ENCODE measurements around the gene ATP6V0E1. TPM values are rescaled to one million over a fixed set of nuclear protein-coding genes. Genes with fewer than 3 reads are reported as not detected.

ATP6V0E1 gene
- total RNA-seq, 1 donor from 2014 or later: 272 TPM

- peak; percentile 56 for TF ChIP-seq CTCF (IDR thresholded peaks at IDR 0.05)
- Mint-ChIP-seq H3K4me3 (ENCODE audit: unreplicated experiment) (peak overlapping the region; percentile 93), H3K4me1 (ENCODE audit: low read depth) (peaks cover 25% of the 10 kb centered on the region), H3K27me3 (ENCODE audit: low read depth) (no peaks in the 10 kb centered on the region), H3K9me3 (ENCODE audit: low read depth) (no peaks in the 10 kb centered on the region), H3K27ac (ENCODE audit: unreplicated experiment) (peak overlapping the region; percentile 97), H3K36me3 (ENCODE audit: low read depth) (no peaks in the 10 kb centered on the region)
- peak; percentile 99 for DNase-seq (ENCODE audit: low spot score)
Observed at GRCh38 chr5:173057062-173057924, 73.7 kb downstream of the ATP6V0E1 start.

GRCh38 chr5:173062141-173062540 is 78.6 kb downstream of the ATP6V0E1 start:
- H3K36me3 Mint-ChIP-seq (ENCODE audit: low read depth): no peaks in the 10 kb centered on the region
- H3K27me3 Mint-ChIP-seq (ENCODE audit: low read depth): no peaks in the 10 kb centered on the region
- H3K9me3 Mint-ChIP-seq (ENCODE audit: low read depth): no peaks in the 10 kb centered on the region
- no peak overlapping the region for H3K4me3 Mint-ChIP-seq (ENCODE audit: unreplicated experiment)
- no peak for TF ChIP-seq CTCF (IDR thresholded peaks at IDR 0.05)
- no peak for DNase-seq (ENCODE audit: low spot score)
- H3K27ac Mint-ChIP-seq (ENCODE audit: unreplicated experiment): no peak overlapping the region
- H3K4me1 Mint-ChIP-seq (ENCODE audit: low read depth): peaks cover 16% of the 10 kb centered on the region

DNA sequence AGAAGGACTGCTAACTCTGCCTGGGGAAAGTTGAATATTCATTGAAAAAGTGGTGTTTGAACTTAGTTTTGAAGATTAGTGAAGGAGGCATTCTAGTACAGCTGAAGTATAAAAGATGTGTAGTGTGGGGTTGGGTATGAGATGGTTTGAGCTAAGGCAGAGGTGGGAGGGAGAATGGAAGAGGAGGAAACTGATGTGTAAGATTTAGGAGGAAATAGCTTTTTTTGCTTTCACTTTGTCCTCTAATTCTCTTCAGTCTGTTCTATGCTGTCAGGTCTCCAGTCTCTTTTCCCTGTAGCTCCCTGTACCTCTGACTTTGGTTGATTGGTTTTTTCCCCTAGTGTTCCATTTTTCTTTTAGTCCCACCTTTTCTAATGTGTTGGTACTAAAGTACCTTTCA is 81.6 kb downstream of the ATP6V0E1 start:
- no peak overlapping the region for H3K4me3 Mint-ChIP-seq (ENCODE audit: unreplicated experiment)
- H3K9me3 Mint-ChIP-seq (ENCODE audit: low read depth): no peaks in the 10 kb centered on the region
- no peak overlapping the region for H3K27ac Mint-ChIP-seq (ENCODE audit: unreplicated experiment)
- no peak for TF ChIP-seq CTCF (IDR thresholded peaks at IDR 0.05)
- H3K27me3 Mint-ChIP-seq (ENCODE audit: low read depth): no peaks in the 10 kb centered on the region
- H3K36me3 Mint-ChIP-seq (ENCODE audit: low read depth): no peaks in the 10 kb centered on the region
- DNase-seq (ENCODE audit: low spot score): no peak
- H3K4me1 Mint-ChIP-seq (ENCODE audit: low read depth): peaks cover 8% of the 10 kb centered on the region

DNA sequence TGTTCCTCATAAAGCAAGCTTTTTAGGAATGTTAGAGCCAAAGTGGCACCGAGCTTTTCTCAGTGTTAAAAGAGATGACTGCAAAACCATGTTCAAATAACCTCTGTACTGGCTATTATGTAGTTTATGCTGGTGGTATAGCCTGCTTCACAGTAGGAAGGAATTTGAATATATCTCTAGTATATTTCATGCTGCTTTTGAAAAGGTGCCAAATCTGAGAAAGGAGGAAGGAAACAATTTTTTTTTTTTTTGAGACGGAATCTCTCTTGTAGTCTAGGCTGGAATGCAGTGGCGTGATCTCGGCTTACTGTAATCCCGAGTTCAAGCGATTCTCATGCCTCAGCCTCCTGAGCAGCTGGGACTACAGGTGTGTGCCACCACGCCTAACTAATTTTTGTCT is 86.1 kb downstream of the ATP6V0E1 start:
- Mint-ChIP-seq H3K27ac (ENCODE audit: unreplicated experiment) (no peak overlapping the region), H3K27me3 (ENCODE audit: low read depth) (no peaks in the 10 kb centered on the region), H3K36me3 (ENCODE audit: low read depth) (no peaks in the 10 kb centered on the region), H3K4me1 (ENCODE audit: low read depth) (peaks cover 5% of the 10 kb centered on the region), H3K4me3 (ENCODE audit: unreplicated experiment) (no peak overlapping the region), H3K9me3 (ENCODE audit: low read depth) (no peaks in the 10 kb centered on the region)
- TF ChIP-seq CTCF (IDR thresholded peaks at IDR 0.05): no peak
- no peak for DNase-seq (ENCODE audit: low spot score)

- Mint-ChIP-seq H3K4me3 (ENCODE audit: unreplicated experiment) (no peak overlapping the region), H3K9me3 (ENCODE audit: low read depth) (no peaks in the 10 kb centered on the region), H3K4me1 (ENCODE audit: low read depth) (no peaks in the 10 kb centered on the region), H3K27ac (ENCODE audit: unreplicated experiment) (no peak overlapping the region), H3K36me3 (ENCODE audit: low read depth) (no peaks in the 10 kb centered on the region), H3K27me3 (ENCODE audit: low read depth) (no peaks in the 10 kb centered on the region)
- no peak for DNase-seq (ENCODE audit: low spot score)
- TF ChIP-seq CTCF (IDR thresholded peaks at IDR 0.05): no peak
Observed at GRCh38 chr5:173075137-173075843, 91.7 kb downstream of the ATP6V0E1 start.
